Pancreas (tissue), 10 donors: ENCODE data around the gene MCF2L2. TPM values are rescaled to one million over a fixed set of nuclear protein-coding genes. Genes with fewer than 3 reads are reported as not detected.
A peak's percentile ranks its signal among the peaks of the same experiment; 100 is the strongest.

Experiments
- ATAC-seq, 4 donors: fragments of 200-7000 bp; cut with Tn5 transposase; one replicate each; pipeline versions ENCODE4 v1.8.0 to v1.9.1; 2020; ENCODE audit warnings: mild to moderate bottlenecking in 4 of 4, moderate library complexity in 4 of 4
- DNase-seq, 6 donors: peaks; one replicate each; pipeline ENCODE4 v3.0.0-alpha.2; 2020
- FAIRE-seq: peaks from 2 replicates; lab custom pipeline; 2012; peaks lifted over from hg19 to GRCh38; lab: Jason Lieb, UNC
- H3K27ac ChIP-seq, 4 donors: fragments of 200-600 bp; sonication (generic); 1 replicate in 3 of 4; 2 replicates in 1 of 4; pipeline versions ENCODE4 v1.5.0 to v1.8.0; 2020
- H3K27me3 ChIP-seq, 4 donors: fragments of 200-600 bp; one replicate each; pipeline ENCODE4 v1.8.0; 2021
- H3K36me3 ChIP-seq, 3 donors: fragments of 200-600 bp; sonication (generic) in 1 of 3; one replicate each; pipeline versions ENCODE4 v1.5.0 to v1.8.0; 2020 to 2021
- H3K4me1 ChIP-seq, 3 donors: fragments of 200-600 bp; one replicate each; pipeline ENCODE4 v1.8.0; 2021
- H3K4me3 ChIP-seq, 4 donors: fragments of 200-600 bp; sonication (generic) in 2 of 4; one replicate each; pipeline versions ENCODE4 v1.5.0 to v1.8.0; 2020 to 2021
- H3K9me3 ChIP-seq, 4 donors: fragments of 200-600 bp; one replicate each; pipeline ENCODE4 v1.8.0; 2021
- CTCF ChIP-seq, 4 donors: fragments of 200-600 bp; sonication (generic) in 3 of 4; IDR thresholded peaks; one replicate each; pipeline versions ENCODE4 v1.5.0 to v1.8.0; 2021; ENCODE audit warnings: antibody characterized with exemption in 4 of 4
- WGBS, 2 donors: extraction: QIAGEN DNeasy Blood & Tissue Kit; methylation state at CpG; one replicate each; pipeline ENCODE4 v1.1.7; 2013; 5-methylcytosine and 5-hydroxymethylcytosine counted together
- intact Hi-C, 3 donors: fragments of 100-400 bp; cut with DNase I; formaldehyde crosslinking; loops; one replicate each; pipeline versions ENCODE4 v1.11.1 to v1.14.2; 2022
- polyA plus RNA-seq, 2 donors: library from polyadenylated mRNA; stranded (reverse); fragments of 200-250 nt; gene quantifications; one replicate each; pipeline ENCODE4 v1.2.3, GENCODE V29; 2013
- total RNA-seq, 6 donors: library from RNA; stranded (reverse); fragmentation: NEBNext Ultra II Directional in 4 of 6; extraction: Animal tissue kit (Norgen Biotek cat#: 25700) in 4 of 6; gene quantifications; one replicate each; pipeline versions ENCODE4 v1.2.1 to v1.2.4, GENCODE V29; 2021 to 2023
- donor health status: healthy with polysubstance abuse.
- donor health status: DM: no; HTN: no; CAD: no; lungs with moderate emphysema.
- donor health status: DM: no; HTN: no; CAD: no.
- donor health status: control.
- donor health status: control.
- donor health status: Bipolar disorder and iron deficiency.
- donor health status: DM: yes; HTN: yes; CAD: no.
- donor health status: DM: no; HTN: no; CAD: no.
- donor health status: DM: no; HTN: no; CAD: no.
- donor health status: DM: yes; HTN: yes; CAD: no.

The MCF2L2 gene
- total and polyA plus RNA-seq, 8 donors = 0.54 to 2.0 (median 0.97) TPM

DNA sequence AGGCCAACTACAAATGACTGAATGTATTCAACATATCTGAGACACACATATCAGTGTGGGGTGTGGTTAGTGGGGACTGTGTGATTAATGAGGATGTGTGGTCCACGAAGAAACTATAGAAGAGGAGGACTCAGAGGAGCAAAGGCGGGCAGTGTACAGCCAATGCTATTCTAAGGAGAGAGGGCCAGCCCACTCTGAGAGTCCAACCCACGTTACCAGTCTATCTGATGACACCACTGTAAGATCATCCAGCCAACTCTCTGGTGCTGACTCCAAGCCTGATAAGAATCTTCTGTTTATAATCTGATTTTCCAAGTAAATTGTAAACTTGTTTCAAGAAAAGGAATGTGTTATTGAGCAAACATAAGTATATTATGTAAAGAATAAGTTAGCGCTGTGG is 47.2 kb downstream of the MCF2L2 start:
- Histone ChIP-seq H3K27me3 (no peaks in the 10 kb centered on the region), H3K4me1 (peaks cover 0 to 6% (median 0%) of the 10 kb centered on the region in 3 donors), H3K36me3 (no peaks in the 10 kb centered on the region), H3K4me3 (no peak overlapping the region), H3K27ac (no peak overlapping the region), H3K9me3 (no peaks in the 10 kb centered on the region)
- intact Hi-C loops = loop anchor here (5.0 to 10.0 kb wide), 3 partner anchors 129 to 256 kb away; partner anchors contain the start of gene B3GNT5 (in 1 of the 3)
- ATAC-seq (peak in 2 of 4 donors; percentile 9 to 10), FAIRE-seq (no peak), DNase-seq (no peak)
- WGBS, 2 donors = 67 to 73% methylated on average over 4 of the region's 4 CpGs
- no peak for TF ChIP-seq CTCF (IDR thresholded peaks at IDR 0.05)

- no peak for DNase-seq
Measured at GRCh38 chr3:183378951-183379350, 49.5 kb downstream of the MCF2L2 start.

GRCh38 chr3:183378545-183378944 is 49.9 kb downstream of the MCF2L2 start:
- WGBS, 2 donors = 94 to 96% methylated on average over 12 of the region's 12 CpGs
- H3K27ac ChIP-seq = no peak overlapping the region
- H3K4me1 ChIP-seq = no peaks in the 10 kb centered on the region
- H3K4me3 ChIP-seq = no peak overlapping the region
- no peaks in the 10 kb centered on the region for H3K36me3 ChIP-seq
- H3K27me3 ChIP-seq = no peaks in the 10 kb centered on the region
- FAIRE-seq (no peak), ATAC-seq (no peak), DNase-seq (no peak)
- intact Hi-C loops = no loop called here
- TF ChIP-seq CTCF (IDR thresholded peaks at IDR 0.05) = no peak
- no peaks in the 10 kb centered on the region for H3K9me3 ChIP-seq

More at GRCh38 chr3:183378951-183379350, 49.5 kb downstream of the MCF2L2 start:
- 56 to 58% methylated on average over 3 of the region's 3 CpGs for WGBS, 2 donors
- H3K9me3 ChIP-seq = no peaks in the 10 kb centered on the region
- no peaks in the 10 kb centered on the region for H3K4me1 ChIP-seq
- FAIRE-seq (no peak), ATAC-seq (no peak)
- no peaks in the 10 kb centered on the region for H3K27me3 ChIP-seq
- H3K27ac ChIP-seq = no peak overlapping the region
- H3K36me3 ChIP-seq = no peaks in the 10 kb centered on the region
- TF ChIP-seq CTCF (IDR thresholded peaks at IDR 0.05) = no peak
- intact Hi-C loops = no loop called here
- H3K4me3 ChIP-seq = no peak overlapping the region

DNA sequence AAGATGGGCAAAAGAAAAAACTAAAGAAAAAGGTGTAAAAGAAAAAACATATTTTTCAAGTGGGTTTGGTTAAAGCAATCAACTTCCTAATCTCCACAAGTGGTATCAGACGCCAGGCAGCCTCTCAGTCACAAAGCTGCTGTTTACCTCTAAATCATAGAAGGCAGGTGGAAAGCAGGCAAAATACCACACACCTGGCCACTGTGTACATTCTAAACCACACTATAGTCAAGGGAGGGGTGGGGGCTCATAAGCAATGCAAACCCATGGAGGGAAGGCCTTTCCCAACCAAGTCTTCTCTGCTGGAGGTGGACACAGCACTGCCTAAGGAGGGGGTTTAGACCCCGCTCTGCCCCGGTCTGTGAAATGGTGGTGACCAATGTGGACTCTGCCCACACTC is 50.4 kb downstream of the MCF2L2 start:
- no peaks in the 10 kb centered on the region for H3K36me3 ChIP-seq
- 83 to 93% methylated on average over 3 of the region's 3 CpGs for WGBS, 2 donors
- no peak for DNase-seq
- H3K4me1 ChIP-seq = no peaks in the 10 kb centered on the region
- H3K27ac ChIP-seq = no peak overlapping the region
- FAIRE-seq = no peak
- no peak for ATAC-seq
- no peaks in the 10 kb centered on the region for H3K27me3 ChIP-seq
- no peak overlapping the region for H3K4me3 ChIP-seq
- no peaks in the 10 kb centered on the region for H3K9me3 ChIP-seq
- TF ChIP-seq CTCF (IDR thresholded peaks at IDR 0.05) = no peak
- intact Hi-C loops = no loop called here

DNA sequence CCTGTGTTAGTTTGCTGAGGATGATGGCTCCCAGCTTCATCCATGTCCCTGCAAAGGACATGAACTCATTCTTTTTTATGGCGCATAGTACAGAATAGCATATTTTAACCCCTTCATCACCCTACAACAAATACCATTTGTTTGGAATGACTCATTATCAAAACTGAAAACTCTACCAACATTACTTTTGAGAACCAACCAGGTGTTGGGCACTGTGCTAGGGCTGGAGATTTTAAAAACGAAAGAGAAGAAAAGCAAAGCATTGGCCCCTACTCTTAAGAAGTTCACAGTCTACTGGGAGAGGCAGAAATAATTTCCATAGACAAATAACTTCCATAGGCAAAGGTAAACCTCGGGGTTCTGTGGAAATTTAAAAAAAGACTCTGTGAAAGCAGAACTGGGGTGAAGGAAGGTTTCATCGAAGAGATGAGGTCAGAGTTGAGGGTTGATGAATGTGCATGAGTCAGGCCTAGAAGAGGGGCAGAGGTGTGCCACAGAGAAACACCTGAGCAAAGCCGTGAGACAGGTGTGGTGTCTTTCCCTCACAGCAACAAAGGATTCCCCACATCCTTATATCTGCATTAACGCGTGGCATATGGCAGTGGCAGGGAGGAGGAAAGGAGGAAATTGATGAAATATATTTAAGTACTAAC is 51.0 kb downstream of the MCF2L2 start:
- FAIRE-seq (no peak), ATAC-seq (peak; percentile 9 to 64 (median 44))
- WGBS, 2 donors = 65 to 68% methylated on average over 7 of the region's 7 CpGs

More for the DNA sequence above, 51.0 kb downstream of the MCF2L2 start:
- DNase-seq = no peak
- no peaks in the 10 kb centered on the region for H3K9me3 ChIP-seq
- H3K27me3 ChIP-seq = no peaks in the 10 kb centered on the region
- no peak overlapping the region for H3K4me3 ChIP-seq
- intact Hi-C loops = no loop called here
- H3K36me3 ChIP-seq = no peaks in the 10 kb centered on the region
- H3K4me1 ChIP-seq = no peaks in the 10 kb centered on the region
- TF ChIP-seq CTCF (IDR thresholded peaks at IDR 0.05) = no peak
- H3K27ac ChIP-seq = no peak overlapping the region
